ENCODE results near the gene KLHL17. TPM values are rescaled to one million over a fixed set of nuclear protein-coding genes. Genes with fewer than 3 reads are reported as not detected.

KLHL17 gene
- total RNA-seq, 6 experiments from 2014 or later, result 12.2 to 17.5 (median 13.2) TPM

DNA sequence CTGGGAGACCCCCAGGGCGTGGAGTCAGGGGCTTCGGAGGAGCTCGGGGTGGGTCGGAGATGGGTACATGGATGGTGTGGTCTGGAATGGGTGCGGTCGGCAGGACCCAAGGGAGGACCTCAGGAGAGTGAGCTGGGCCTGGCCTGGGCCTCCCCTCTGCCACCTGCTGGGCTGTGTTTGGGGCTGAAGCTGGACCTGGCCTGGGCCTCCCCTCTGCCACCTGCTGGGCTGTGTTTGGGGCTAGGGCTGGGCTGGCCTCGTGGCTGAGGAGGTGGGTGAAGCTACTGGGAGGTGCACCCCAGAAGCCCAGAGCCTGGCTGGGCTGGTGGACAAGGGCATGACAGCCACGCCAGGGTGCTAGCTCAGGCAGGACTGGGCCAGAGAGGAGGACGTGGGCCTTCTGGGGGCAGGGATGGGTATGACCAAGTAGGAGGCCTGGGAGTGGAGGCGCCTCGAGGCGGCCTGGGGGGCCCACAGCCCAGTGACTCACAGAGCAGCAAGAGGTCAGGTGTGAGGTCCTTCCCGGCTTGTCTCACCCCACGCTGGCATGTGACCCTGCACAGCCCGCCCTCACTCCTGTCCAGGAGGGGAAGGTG, 22.2 kb upstream of the KLHL17 start:
- H3K4me3 Mint-ChIP-seq, result 0 out of 2 replicates have a peak overlapping the region, but pooled peaks have one; percentile 26
- DNase-seq, result peak; percentile 71
- no peaks in the 10 kb centered on the region for H3K36me3 Mint-ChIP-seq (ENCODE audit: low read depth)
- TF ChIP-seq, protein P1, sequence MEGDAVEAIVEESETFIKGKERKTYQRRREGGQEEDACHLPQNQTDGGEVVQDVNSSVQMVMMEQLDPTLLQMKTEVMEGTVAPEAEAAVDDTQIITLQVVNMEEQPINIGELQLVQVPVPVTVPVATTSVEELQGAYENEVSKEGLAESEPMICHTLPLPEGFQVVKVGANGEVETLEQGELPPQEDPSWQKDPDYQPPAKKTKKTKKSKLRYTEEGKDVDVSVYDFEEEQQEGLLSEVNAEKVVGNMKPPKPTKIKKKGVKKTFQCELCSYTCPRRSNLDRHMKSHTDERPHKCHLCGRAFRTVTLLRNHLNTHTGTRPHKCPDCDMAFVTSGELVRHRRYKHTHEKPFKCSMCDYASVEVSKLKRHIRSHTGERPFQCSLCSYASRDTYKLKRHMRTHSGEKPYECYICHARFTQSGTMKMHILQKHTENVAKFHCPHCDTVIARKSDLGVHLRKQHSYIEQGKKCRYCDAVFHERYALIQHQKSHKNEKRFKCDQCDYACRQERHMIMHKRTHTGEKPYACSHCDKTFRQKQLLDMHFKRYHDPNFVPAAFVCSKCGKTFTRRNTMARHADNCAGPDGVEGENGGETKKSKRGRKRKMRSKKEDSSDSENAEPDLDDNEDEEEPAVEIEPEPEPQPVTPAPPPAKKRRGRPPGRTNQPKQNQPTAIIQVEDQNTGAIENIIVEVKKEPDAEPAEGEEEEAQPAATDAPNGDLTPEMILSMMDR (IDR thresholded peaks at IDR 0.05), result peak; percentile 74
- peak overlapping the region; percentile 69; the same call in 1 of the 2 replicates for H3K27ac Mint-ChIP-seq
- H3K27me3 Mint-ChIP-seq (ENCODE audit: insufficient read depth), result peaks cover 3% of the 10 kb centered on the region
- H3K4me1 Mint-ChIP-seq (ENCODE audit: low read depth), result peaks cover 27% of the 10 kb centered on the region
- H3K9me3 Mint-ChIP-seq, result no peaks in the 10 kb centered on the region

DNA sequence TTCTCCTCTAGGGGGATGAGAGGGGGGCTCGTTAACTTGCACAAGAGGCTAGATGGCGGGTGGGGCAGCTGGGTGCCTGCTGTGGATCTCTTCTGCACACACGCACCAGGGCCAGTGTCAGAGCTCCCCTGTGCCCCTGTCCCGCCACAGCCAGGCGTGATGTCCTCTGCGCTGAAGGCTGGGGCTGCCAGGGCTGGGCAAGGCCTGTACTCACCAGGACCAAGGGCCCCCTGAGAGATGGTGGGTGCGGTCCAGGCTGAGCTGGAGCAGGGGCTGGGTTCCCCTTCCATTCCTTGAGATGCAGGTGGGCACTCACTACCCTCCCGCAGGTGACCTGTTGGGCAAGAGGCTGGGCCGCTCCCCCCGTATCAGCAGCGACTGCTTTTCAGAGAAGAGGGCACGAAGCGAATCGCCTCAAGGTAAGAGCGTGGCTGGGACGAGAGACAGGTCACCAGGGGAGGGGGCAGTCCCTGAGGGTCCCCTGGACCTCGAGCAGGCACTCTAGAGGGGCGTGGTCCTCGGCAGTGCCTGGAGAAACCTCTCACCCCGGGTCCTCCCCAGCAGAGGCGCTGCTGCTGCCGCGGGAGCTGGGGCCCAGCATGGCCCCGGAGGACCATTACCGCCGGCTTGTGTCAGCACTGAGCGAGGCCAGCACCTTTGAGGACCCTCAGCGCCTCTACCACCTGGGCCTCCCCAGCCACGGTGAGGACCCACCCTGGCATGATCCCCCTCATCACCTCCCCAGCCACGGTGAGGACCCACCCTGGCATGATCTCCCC, 21.5 kb upstream of the KLHL17 start:
- no peak for DNase-seq
- Mint-ChIP-seq H3K4me1 (ENCODE audit: low read depth) (peaks cover 27% of the 10 kb centered on the region), H3K4me3 (no peak overlapping the region), H3K27me3 (ENCODE audit: insufficient read depth) (peaks cover 3% of the 10 kb centered on the region), H3K9me3 (no peaks in the 10 kb centered on the region), H3K36me3 (ENCODE audit: low read depth) (no peaks in the 10 kb centered on the region), H3K27ac (no peak overlapping the region; the same call in 1 of the 2 replicates)
- TF ChIP-seq, protein P1 (IDR thresholded peaks at IDR 0.05), result no peak

DNA sequence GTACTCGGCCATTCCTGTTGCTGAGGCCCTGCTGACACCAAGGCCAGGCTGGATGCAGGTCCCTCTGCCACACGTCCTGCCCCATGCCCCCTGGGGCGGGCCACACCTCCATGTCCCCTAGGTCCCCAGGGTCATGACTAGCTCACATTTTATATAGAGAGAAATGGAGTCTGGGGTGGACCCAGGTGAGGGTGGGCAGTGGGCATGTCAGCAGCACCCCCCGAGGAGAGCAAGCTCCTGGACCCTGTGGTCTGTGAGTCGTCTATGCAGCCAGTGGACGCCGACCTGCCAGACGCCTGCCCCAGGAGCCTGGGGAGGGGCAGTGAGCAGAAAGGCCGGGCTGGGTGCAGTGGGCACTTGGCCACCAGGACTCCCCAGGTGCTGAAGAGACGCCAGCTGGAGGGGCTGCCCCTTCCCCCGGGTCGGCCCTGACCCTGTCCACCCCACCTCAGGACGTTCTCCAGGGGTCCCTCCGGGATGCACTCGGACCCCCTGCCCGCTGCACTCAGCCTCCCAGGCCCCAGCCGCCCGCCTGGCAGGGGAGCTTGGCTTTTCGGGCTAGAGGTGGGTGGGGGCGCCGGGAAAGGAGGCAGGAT, 20.8 kb upstream of the KLHL17 start:
- DNase-seq, result no peak
- Mint-ChIP-seq H3K4me1 (ENCODE audit: low read depth) (peaks cover 33% of the 10 kb centered on the region), H3K4me3 (no peak overlapping the region), H3K27ac (no peak overlapping the region), H3K9me3 (no peaks in the 10 kb centered on the region), H3K27me3 (ENCODE audit: insufficient read depth) (peaks cover 3% of the 10 kb centered on the region), H3K36me3 (ENCODE audit: low read depth) (no peaks in the 10 kb centered on the region)
- TF ChIP-seq, protein P1 (IDR thresholded peaks at IDR 0.05), result no peak

DNA sequence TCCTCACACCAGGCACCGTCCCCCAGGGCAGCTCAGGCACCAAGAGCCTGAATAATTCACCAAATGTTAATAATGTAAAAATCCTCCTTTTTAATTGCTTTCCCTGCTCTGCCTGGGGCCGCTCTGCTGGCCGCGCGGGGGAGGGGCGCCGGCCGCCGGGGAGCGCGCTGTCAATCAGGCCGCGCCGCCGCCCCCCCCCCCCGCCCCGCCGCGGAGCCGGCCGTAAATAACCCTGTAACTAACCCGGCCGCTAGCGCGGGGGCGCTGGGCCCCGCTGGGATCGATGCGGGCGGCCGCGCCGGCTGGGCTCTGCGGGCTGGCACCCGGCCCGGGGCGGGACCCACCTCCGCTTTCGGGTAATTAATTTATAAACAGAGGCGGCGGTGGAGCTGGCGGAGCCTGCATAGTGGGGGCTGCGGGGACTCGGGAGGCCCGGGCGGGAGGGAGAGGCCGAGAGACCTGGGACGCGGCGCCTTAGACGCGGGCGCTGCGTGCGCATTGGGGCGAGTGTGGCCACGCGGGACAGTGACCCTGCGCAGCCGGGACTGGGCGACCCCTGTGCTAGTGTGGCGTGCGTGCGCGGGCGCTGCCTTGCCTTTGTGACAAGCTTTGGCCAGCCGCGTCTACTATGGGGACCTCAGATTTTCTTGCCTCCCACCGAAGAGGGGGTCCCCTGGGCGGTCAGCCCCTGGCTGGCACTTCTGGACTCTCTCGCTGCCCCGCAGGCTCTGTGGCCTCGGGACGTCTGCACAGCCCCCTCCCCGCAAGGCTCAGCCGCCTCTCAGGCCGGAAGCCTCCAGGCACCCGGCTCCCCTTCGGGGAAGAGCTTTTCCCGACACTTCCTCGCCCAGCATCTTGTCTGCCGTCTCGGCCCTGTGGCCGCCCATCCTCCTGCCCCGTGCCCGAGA, 20.0 kb upstream of the KLHL17 start:
- Mint-ChIP-seq H3K4me3 (peak overlapping the region; percentile 59), H3K27ac (peak overlapping the region; percentile 52), H3K9me3 (no peaks in the 10 kb centered on the region), H3K36me3 (ENCODE audit: low read depth) (no peaks in the 10 kb centered on the region), H3K27me3 (ENCODE audit: insufficient read depth) (peaks cover 3% of the 10 kb centered on the region), H3K4me1 (ENCODE audit: low read depth) (peaks cover 39% of the 10 kb centered on the region)
- TF ChIP-seq, protein P1 (IDR thresholded peaks at IDR 0.05), result no peak; the same call in 1 of the 2 replicates
- peak; percentile 53 for DNase-seq

DNA sequence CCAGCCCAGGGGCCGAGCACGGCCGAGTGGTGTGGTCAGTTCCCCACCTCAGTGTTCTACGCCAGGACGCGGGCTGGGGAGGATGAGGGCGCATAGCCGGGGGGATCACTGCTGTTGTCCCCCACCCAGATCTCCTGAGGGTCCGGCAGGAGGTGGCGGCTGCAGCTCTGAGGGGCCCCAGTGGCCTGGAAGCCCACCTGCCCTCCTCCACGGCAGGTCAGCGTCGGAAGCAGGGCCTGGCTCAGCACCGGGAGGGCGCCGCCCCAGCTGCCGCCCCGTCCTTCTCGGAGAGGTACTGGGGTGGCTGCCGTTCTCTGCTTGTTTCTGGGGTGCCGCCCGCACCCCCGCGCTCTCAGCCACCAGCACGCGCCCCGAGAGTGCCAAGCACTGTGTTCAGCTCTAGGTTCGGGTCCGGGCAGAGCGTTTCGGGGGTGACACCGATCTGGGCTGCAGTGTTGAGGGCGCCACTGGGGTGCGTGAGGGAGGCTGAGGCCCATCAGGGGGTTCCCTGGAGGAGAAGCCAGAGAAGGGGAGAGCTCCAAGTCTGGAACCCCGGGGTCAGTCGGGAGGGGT, 19.3 kb upstream of the KLHL17 start:
- no peak for DNase-seq
- Mint-ChIP-seq H3K4me3 (peak overlapping the region; percentile 78), H3K9me3 (no peaks in the 10 kb centered on the region), H3K4me1 (ENCODE audit: low read depth) (peaks cover 45% of the 10 kb centered on the region), H3K27me3 (ENCODE audit: insufficient read depth) (peaks cover 7% of the 10 kb centered on the region), H3K36me3 (ENCODE audit: low read depth) (no peaks in the 10 kb centered on the region), H3K27ac (peak overlapping the region; percentile 82)
- TF ChIP-seq, protein P1 (IDR thresholded peaks at IDR 0.05), result 0 out of 2 replicates have a peak, but pooled peaks have one; percentile 12
